SK-N-DZ (cell line): ENCODE data around the gene SNW1.
"Not testable (repeated sequence)": the region's sequence is repeated elsewhere in the genome, so short reads cannot be mapped to it uniquely, and the experiment has no call there.

Experiments used
- DNase-seq: peaks from one replicate; pipeline ENCODE4 v3.0.0-alpha.2; 2015; ENCODE audit warnings: low spot score

Gene SNW1

GRCh38 chr14:77752266-77752665 lies 8.7 kb downstream of the SNW1 start:
- DNase-seq: no peak

DNA sequence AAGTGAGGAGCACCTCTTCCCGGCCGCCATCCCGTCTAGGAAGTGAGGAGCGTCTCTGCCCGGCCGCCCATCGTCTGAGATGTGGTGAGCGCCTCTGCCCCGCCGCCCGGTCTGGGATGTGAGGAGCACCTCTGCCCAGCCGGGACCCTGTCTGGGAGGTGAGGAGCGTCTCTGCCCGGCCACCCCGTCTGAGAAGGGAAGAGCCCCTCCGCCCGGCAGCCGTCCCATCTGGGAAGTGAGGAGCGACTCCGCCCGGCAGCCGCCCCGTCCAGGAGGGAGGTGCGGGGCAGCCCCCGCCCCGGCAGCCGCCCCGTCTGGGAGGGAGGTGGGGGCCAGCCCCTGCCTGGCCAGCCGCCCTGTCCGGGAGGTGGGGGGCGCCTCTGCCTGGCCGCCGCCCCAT lies 13.5 kb downstream of the SNW1 start:
- not testable (repeated sequence) for DNase-seq

GRCh38 chr14:77746064-77746702 lies 14.8 kb downstream of the SNW1 start:
- no peak for DNase-seq

GRCh38 chr14:77741438-77741837 lies 19.5 kb downstream of the SNW1 start:
- no peak for DNase-seq

GRCh38 chr14:77738559-77739250 lies 22.3 kb downstream of the SNW1 start:
- no peak for DNase-seq

- no peak for DNase-seq
Measured at GRCh38 chr14:77730976-77731497, 29.9 kb downstream of the SNW1 start.

GRCh38 chr14:77722301-77722700 lies 38.7 kb downstream of the SNW1 start:
- no peak for DNase-seq

DNA sequence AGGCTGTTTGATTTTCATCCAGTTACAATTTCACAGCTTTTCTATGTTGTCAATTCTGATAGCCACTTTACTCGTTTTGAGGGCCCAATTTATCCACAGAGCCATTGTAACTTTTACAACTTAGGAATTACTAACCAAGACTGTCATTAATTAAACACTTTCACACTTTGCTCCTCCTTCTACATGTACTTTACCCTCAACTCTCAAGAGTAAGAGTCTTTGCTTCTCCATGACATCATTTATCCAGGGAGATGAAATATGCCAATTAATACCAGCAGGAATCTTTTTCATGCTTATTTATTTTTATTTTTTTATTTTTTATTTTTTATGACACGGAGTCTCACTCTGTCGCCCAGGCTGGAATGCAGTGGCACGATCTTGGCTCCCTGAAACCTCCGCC lies 39.5 kb downstream of the SNW1 start:
- no peak for DNase-seq

GRCh38 chr14:77717608-77718305 lies 43.2 kb downstream of the SNW1 start:
- no peak for DNase-seq

DNA sequence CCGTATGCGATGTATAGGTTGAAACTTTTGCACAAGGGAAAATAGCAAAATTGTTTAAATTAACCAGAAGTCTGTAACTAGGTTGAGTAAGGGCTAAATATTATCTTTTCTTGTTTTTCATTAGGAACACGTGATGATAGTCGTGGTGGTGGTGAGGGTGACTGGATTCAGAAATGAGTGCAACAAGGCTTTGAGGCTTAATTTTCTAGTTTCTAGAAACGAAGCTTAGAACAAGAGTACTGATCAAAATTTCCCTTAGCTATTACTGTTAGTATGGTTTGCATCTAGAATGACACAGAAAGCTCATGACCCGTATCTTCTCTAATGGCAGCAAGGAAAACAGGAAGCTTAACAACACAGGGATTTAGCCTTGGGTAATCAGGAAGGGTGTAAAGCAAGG lies 46.0 kb downstream of the SNW1 start:
- no peak for DNase-seq

- no peak for DNase-seq
Measured at GRCh38 chr14:77710364-77710763, 50.6 kb downstream of the SNW1 start.

GRCh38 chr14:77709412-77709811 lies 51.5 kb downstream of the SNW1 start:
- DNase-seq: no peak

- no peak for DNase-seq
Measured at GRCh38 chr14:77708749-77709148, 52.2 kb downstream of the SNW1 start.

- DNase-seq: peak; percentile 84
Measured at GRCh38 chr14:77707724-77708408, 53.1 kb downstream of the SNW1 start, which contains the start of the genes ALKBH1 and SLIRP. ALKBH1 (minus strand) TSS chr14:77708023; CDS start chr14:77708004, 19 bp downstream. SLIRP (plus strand) TSS chr14:77708103; CDS start chr14:77708112, 9 bp downstream.

DNA sequence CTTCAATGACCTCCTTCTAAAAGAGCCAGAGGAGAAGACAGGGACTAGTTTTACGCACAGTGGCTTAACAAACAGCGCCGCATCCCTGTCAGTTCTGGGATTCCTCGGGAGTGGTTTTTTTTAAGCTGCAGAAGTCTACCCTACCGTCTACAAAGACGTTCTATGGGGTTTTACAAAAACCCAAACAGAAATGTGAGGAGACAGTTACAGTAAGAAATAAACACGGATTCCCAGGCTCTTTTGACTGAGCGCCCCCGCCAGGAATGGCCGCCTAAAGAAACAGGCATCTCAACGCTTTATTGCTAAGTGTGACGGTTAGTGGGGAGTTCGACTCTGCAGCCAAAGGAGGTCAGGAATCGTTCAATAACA lies 53.6 kb downstream of the SNW1 start:
- DNase-seq: peak; percentile 17

DNA sequence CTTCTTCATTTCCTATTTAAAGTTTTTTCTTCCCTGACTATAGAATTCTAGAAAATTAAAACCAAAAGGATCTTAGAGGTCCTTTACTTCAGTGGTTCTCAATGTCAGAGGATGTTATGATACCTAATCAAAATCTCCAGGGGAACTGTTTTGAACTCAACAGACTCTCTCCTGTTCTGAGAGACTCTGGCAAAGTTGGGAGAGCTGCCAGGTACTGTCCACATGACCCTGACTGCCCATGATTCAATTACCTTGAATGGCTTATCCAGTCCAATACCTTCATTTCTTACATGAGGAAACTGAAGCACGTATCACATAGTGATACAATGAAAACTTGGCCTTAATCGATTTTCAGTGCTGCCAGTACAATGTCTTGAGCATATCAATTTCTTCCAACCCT lies 69.7 kb downstream of the SNW1 start:
- DNase-seq: no peak

GRCh38 chr14:77682158-77682553 lies 78.8 kb downstream of the SNW1 start:
- no peak for DNase-seq

GRCh38 chr14:77681196-77682157 lies 79.5 kb downstream of the SNW1 start:
- no peak for DNase-seq

DNA sequence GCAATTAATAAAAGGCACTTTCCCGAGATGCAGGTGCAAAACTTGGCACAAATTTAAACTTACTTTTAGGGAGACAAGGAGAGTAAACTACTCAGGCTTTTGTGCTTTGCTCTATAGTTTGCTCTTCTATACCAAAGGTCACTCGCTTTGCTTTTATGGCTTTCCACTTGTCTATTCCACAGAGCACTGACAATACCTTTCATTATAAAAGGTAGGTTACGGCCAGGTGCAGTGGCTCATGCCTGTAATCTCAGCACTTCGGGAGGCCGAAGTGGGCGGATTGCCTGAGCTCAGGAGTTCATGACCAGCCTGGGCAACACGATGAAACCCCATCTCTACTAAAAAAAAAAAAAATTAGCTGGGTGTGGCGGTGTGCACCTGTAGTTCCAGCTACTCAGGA lies 86.0 kb downstream of the SNW1 start:
- no peak for DNase-seq

DNA sequence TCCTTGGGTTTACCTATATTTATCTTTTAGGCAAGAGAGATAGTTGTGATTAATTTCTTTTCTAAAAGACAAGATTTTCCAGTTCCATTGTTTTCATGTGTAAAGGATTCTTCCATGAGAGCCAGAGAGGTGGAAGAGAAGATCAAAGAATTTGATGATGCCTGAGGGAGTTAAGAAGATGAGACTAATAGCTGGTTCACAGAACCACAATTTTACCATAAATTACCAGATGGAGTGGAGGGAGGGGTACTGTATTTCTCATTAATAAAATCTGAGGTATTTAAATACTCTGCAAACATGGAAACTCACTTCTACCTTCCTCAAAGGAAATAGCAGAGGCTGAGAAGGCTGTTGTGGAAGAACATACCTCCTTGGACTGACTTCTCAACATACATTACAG lies 87.8 kb downstream of the SNW1 start:
- DNase-seq: no peak
